CD14-positive monocyte (primary cell): ENCODE results near the gene TBXA2R. TPM values are rescaled to one million over a fixed set of nuclear protein-coding genes. Genes with fewer than 3 reads are reported as not detected.

Experiments
- DNase-seq, 3 donors: peaks; one replicate each; pipeline ENCODE4 v3.0.0-alpha.2; 2011 to 2022
- H2AFZ ChIP-seq: 2 replicates; pipeline ENCODE4 v1.6.0; 2012; ENCODE audit warnings: mild to moderate bottlenecking, low read depth, low read length, inconsistent platforms; ENCODE audit not compliant: insufficient read depth, poor library complexity, severe bottlenecking
- H3K27ac ChIP-seq, 2 donors: 1 replicate in 1 of 2; 2 replicates in 1 of 2; pipeline ENCODE4 v1.5.1; 2012 to 2013; ENCODE audit warnings: low read length in 2 of 2, control low read depth in 1 of 2, inconsistent platforms in 1 of 2, low read depth in 1 of 2, mild to moderate bottlenecking in 1 of 2
- H3K27me3 ChIP-seq, 2 donors: one replicate each; pipeline versions ENCODE4 v1.6.0 to v1.6.1; 2011 to 2013; ENCODE audit warnings: low read length in 2 of 2; ENCODE audit not compliant: control insufficient read depth in 2 of 2, insufficient read depth in 2 of 2
- H3K36me3 ChIP-seq, 2 donors: replicated peaks in 1 of 2; 1 replicate in 1 of 2; 2 replicates in 1 of 2; pipeline versions ENCODE4 v1.5.1 to v1.6.1; 2012 to 2013; ENCODE audit warnings: low read length in 2 of 2, control low read depth in 1 of 2, inconsistent platforms in 1 of 2, mild to moderate bottlenecking in 1 of 2; ENCODE audit not compliant: insufficient read depth in 2 of 2, control insufficient read depth in 1 of 2
- H3K4me1 ChIP-seq, 2 donors: 1 replicate in 1 of 2; 2 replicates in 1 of 2; pipeline versions ENCODE4 v1.5.1 to v1.6.1; 2012 to 2013; ENCODE audit warnings: low read length in 2 of 2, control low read depth in 1 of 2, inconsistent platforms in 1 of 2, mild to moderate bottlenecking in 1 of 2, moderate library complexity in 1 of 2; ENCODE audit not compliant: insufficient read depth in 2 of 2, control insufficient read depth in 1 of 2
- H3K4me2 ChIP-seq: replicated peaks from 2 replicates; pipeline ENCODE3; 2012; ENCODE audit warnings: low read length, moderate library complexity, mild to moderate bottlenecking; ENCODE audit not compliant: poor library complexity, severe bottlenecking; ENCODE audit errors: extremely low read depth
- H3K4me3 ChIP-seq, 3 experiments: fragments of 200-600 bp in 1 of 3; sonication (generic) in 1 of 3; replicated peaks in 1 of 3; 1 replicate in 2 of 3; 2 replicates in 1 of 3; pipeline ENCODE4 v1.5.1; 2011 to 2013; ENCODE audit warnings: low read length in 3 of 3, mild to moderate bottlenecking in 3 of 3, control low read depth in 2 of 3, low read depth in 2 of 3, inconsistent platforms in 1 of 3, moderate library complexity in 1 of 3
- H3K79me2 ChIP-seq: 2 replicates; pipeline ENCODE4 v1.6.0; 2012; ENCODE audit warnings: mild to moderate bottlenecking, control low read depth, inconsistent platforms, low read length, moderate library complexity; ENCODE audit not compliant: insufficient read depth
- H3K9ac ChIP-seq: 2 replicates; pipeline ENCODE4 v1.6.0; 2017; ENCODE audit warnings: low read length, mild to moderate bottlenecking; ENCODE audit not compliant: insufficient read depth, poor library complexity, severe bottlenecking
- H3K9me3 ChIP-seq, 2 donors: replicated peaks in 1 of 2; 1 replicate in 1 of 2; 2 replicates in 1 of 2; pipeline versions ENCODE4 v1.5.1 to v1.6.1; 2012 to 2013; ENCODE audit warnings: low read length in 2 of 2, control low read depth in 1 of 2; ENCODE audit not compliant: control insufficient read depth in 1 of 2, insufficient read depth in 1 of 2
- H4K20me1 ChIP-seq: 2 replicates; pipeline ENCODE4 v1.6.0; 2012; ENCODE audit warnings: mild to moderate bottlenecking, low read length, control low read depth, moderate library complexity; ENCODE audit not compliant: insufficient read depth
- H3K27ac Mint-ChIP-seq, 7 donors: one replicate each; pipeline ENCODE4 v1.8.0; 2020; ENCODE audit warnings: mild to moderate bottlenecking in 7 of 7, mixed read lengths in 7 of 7, moderate library complexity in 6 of 7, inconsistent platforms in 2 of 7
- H3K27me3 Mint-ChIP-seq, 3 donors: one replicate each; pipeline ENCODE4 v1.8.0; 2021 to 2022; ENCODE audit warnings: low read depth in 3 of 3, mild to moderate bottlenecking in 3 of 3, mixed read lengths in 3 of 3, moderate library complexity in 3 of 3, inconsistent platforms in 1 of 3
- H3K36me3 Mint-ChIP-seq, 2 donors: one replicate each; pipeline ENCODE4 v1.8.0; 2020; ENCODE audit warnings: mixed read lengths in 2 of 2, inconsistent platforms in 1 of 2, mild to moderate bottlenecking in 1 of 2
- H3K4me1 Mint-ChIP-seq: one replicate; pipeline ENCODE4 v1.8.0; 2020; ENCODE audit warnings: mild to moderate bottlenecking, mixed read lengths
- H3K4me3 Mint-ChIP-seq, 2 donors: one replicate each; pipeline ENCODE4 v1.8.0; 2020; ENCODE audit warnings: mild to moderate bottlenecking in 2 of 2, mixed read lengths in 2 of 2, moderate library complexity in 1 of 2
- H3K9me3 Mint-ChIP-seq, 7 donors: one replicate each; pipeline ENCODE4 v1.8.0; 2020 to 2022; ENCODE audit warnings: mixed read lengths in 7 of 7, mild to moderate bottlenecking in 6 of 7, moderate library complexity in 6 of 7, inconsistent platforms in 2 of 7
- CTCF ChIP-seq: fragments of 200-600 bp; IDR thresholded peaks from one replicate; pipeline ENCODE4 v1.8.0; 2022; ENCODE audit warnings: antibody characterized with exemption, mild to moderate bottlenecking
- WGBS: methylation state at CpG from one replicate; pipeline ENCODE4 v1.1.5; 2013; ENCODE audit warnings: missing lambda C conversion rate; ENCODE audit not compliant: insufficient coverage; 5-methylcytosine and 5-hydroxymethylcytosine counted together
- intact Hi-C, 2 donors: fragments of 100-400 bp; cut with micrococcal nuclease; formaldehyde crosslinking; loops; one replicate each; pipeline versions ENCODE4 v1.15.0 to v1.15.1; 2023
- polyA plus RNA-seq, 3 donors: library from polyadenylated mRNA; depleted of rRNA in 1 of 3; unstranded in 2 of 3; stranded (reverse) in 1 of 3; fragments of 300-500 nt in 2 of 3; fragments of >200 nt in 1 of 3; fragmentation: Illumina TruSeq in 2 of 3; gene quantifications; 1 replicate in 2 of 3; 2 replicates in 1 of 3; pipeline ENCODE4 v1.2.3, GENCODE V29; 2012 to 2021

TBXA2R gene
- polyA plus RNA-seq, 3 donors: 0.05 TPM; not detected in 2

GRCh38 chr19:3645067-3645396 lies 38.4 kb upstream of the TBXA2R start:
- no peak overlapping the region for H3K27ac ChIP-seq
- H3K4me2 ChIP-seq: no peak overlapping the region
- H3K27me3 ChIP-seq: no peaks in the 10 kb centered on the region
- H3K36me3 ChIP-seq: peaks cover 62 to 66% of the 10 kb centered on the region in 2 donors
- peaks cover 9% of the 10 kb centered on the region for H4K20me1 ChIP-seq
- Mint-ChIP-seq H3K27me3 (no peaks in the 10 kb centered on the region), H3K27ac (no peak overlapping the region), H3K36me3 (peaks cover 32 to 66% of the 10 kb centered on the region in 2 donors), H3K9me3 (peaks cover 0 to 4% (median 1%) of the 10 kb centered on the region in 7 donors), H3K4me3 (no peak overlapping the region), H3K4me1 (no peaks in the 10 kb centered on the region)
- no peaks in the 10 kb centered on the region for H3K4me1 ChIP-seq
- H3K79me2 ChIP-seq: no peaks in the 10 kb centered on the region
- H2AFZ ChIP-seq: no peak overlapping the region
- no peak for TF ChIP-seq CTCF
- no peak for DNase-seq
- 100% methylated on average over 1 of the region's 11 CpGs for WGBS
- no peak overlapping the region for H3K4me3 ChIP-seq
- intact Hi-C loops: no loop called here
- no peaks in the 10 kb centered on the region for H3K9me3 ChIP-seq
- no peak overlapping the region for H3K9ac ChIP-seq

GRCh38 chr19:3644351-3645066 lies 37.8 kb upstream of the TBXA2R start:
- H3K27ac ChIP-seq: no peak overlapping the region
- DNase-seq: no peak
- H4K20me1 ChIP-seq: peaks cover 9% of the 10 kb centered on the region
- no peak overlapping the region for H3K4me3 ChIP-seq
- H3K27me3 Mint-ChIP-seq: no peaks in the 10 kb centered on the region
- TF ChIP-seq CTCF: no peak
- H3K9me3 ChIP-seq: no peaks in the 10 kb centered on the region
- no peaks in the 10 kb centered on the region for H3K4me1 ChIP-seq
- no peak overlapping the region for H3K4me2 ChIP-seq
- H3K9me3 Mint-ChIP-seq: peaks cover 0 to 4% (median 1%) of the 10 kb centered on the region in 7 donors
- no peak overlapping the region for H3K27ac Mint-ChIP-seq
- no peaks in the 10 kb centered on the region for H3K79me2 ChIP-seq
- H3K36me3 ChIP-seq: peaks cover 65 to 68% of the 10 kb centered on the region in 2 donors
- no peaks in the 10 kb centered on the region for H3K27me3 ChIP-seq
- intact Hi-C loops: no loop called here
- H3K4me3 Mint-ChIP-seq: no peak overlapping the region
- WGBS: 96% methylated on average over 12 of the region's 19 CpGs
- H3K9ac ChIP-seq: no peak overlapping the region
- H2AFZ ChIP-seq: no peak overlapping the region
- no peaks in the 10 kb centered on the region for H3K4me1 Mint-ChIP-seq
- peaks cover 38 to 68% of the 10 kb centered on the region in 2 donors for H3K36me3 Mint-ChIP-seq
